WTC11 (cell line): ENCODE results near the gene PRCD.

Experiments used
- CTCF ChIP-seq: fragments of 200-600 bp; IDR thresholded peaks from 2 replicates; pipeline ENCODE4 v1.8.0; 2022; ENCODE audit warnings: antibody characterized with exemption
- FOXP4 ChIP-seq: sonication (generic); formaldehyde crosslinking; IDR thresholded peaks from 2 replicates; pipeline ENCODE4 v1.8.0; 2022; ENCODE audit warnings: mild to moderate bottlenecking, missing genetic modification reagents
- MAX ChIP-seq: sonication (generic); formaldehyde crosslinking; IDR thresholded peaks from 2 replicates; pipeline ENCODE4 v1.8.0; 2022; ENCODE audit warnings: mild to moderate bottlenecking, missing genetic modification reagents
- USF2 ChIP-seq: sonication (generic); formaldehyde crosslinking; IDR thresholded peaks from 2 replicates; pipeline ENCODE4 v1.8.1; 2023; ENCODE audit warnings: mild to moderate bottlenecking, missing genetic modification reagents, moderate library complexity
- ZBTB43 ChIP-seq: sonication (generic); formaldehyde crosslinking; IDR thresholded peaks from 2 replicates; pipeline ENCODE4 v1.8.1; 2023; ENCODE audit warnings: mild to moderate bottlenecking, missing genetic modification reagents
- ZNF263 ChIP-seq: sonication (generic); formaldehyde crosslinking; IDR thresholded peaks from 2 replicates; pipeline ENCODE4 v1.8.1; 2022; ENCODE audit warnings: low read depth, mild to moderate bottlenecking, moderate library complexity, missing genetic modification reagents

GRCh38 chr17:76498876-76499251, 41.0 kb upstream of the PRCD start:
- TF ChIP-seq ZNF263 (CRISPR knock-in tag) (no peak), USF2 (CRISPR knock-in tag) (no peak), FOXP4 (CRISPR knock-in tag) (no peak), CTCF (no peak), ZBTB43 (CRISPR knock-in tag) (no peak), MAX (CRISPR knock-in tag) (no peak)
